ENCODE results near the gene ATG16L1. TPM values are rescaled to one million over a fixed set of nuclear protein-coding genes. Genes with fewer than 3 reads are reported as not detected.

Gene ATG16L1
- polyA plus RNA-seq, 3 donors, result 3.3 to 22.9 (median 4.3) TPM

- TF ChIP-seq CTCF (IDR thresholded peaks at IDR 0.05), result no peak
- Histone ChIP-seq H2AFZ (ENCODE audit: insufficient read depth, low read depth, low read length, poor library complexity, severe bottlenecking) (no peak overlapping the region), H3K9me3 (replicated peaks in 1 of 2; ENCODE audit: control insufficient read depth in 1 of 2, insufficient read depth in 1 of 2, low read length in 2 of 2) (no peaks in the 10 kb centered on the region), H3K27ac (ENCODE audit: low read depth in 1 of 2, low read length in 2 of 2) (no peak overlapping the region), H3K4me2 (replicated peaks; ENCODE audit: extremely low read depth, low read length, poor library complexity, severe bottlenecking) (no peak overlapping the region), H3K27me3 (ENCODE audit: control insufficient read depth in 2 of 2, insufficient read depth in 2 of 2, low read length in 2 of 2) (no peaks in the 10 kb centered on the region), H3K9ac (ENCODE audit: insufficient read depth, low read length, poor library complexity, severe bottlenecking) (no peak overlapping the region), H3K36me3 (replicated peaks in 1 of 2; ENCODE audit: control insufficient read depth in 1 of 2, insufficient read depth in 2 of 2, low read length in 2 of 2) (peaks cover 6 to 12% of the 10 kb centered on the region in 2 donors), H3K4me1 (ENCODE audit: control insufficient read depth in 1 of 2, insufficient read depth in 2 of 2, low read length in 2 of 2) (no peaks in the 10 kb centered on the region), H3K79me2 (ENCODE audit: insufficient read depth, low read length) (no peaks in the 10 kb centered on the region), H4K20me1 (ENCODE audit: insufficient read depth, low read length) (no peaks in the 10 kb centered on the region), H3K4me3 (replicated peaks in 1 of 3; ENCODE audit: low read depth in 2 of 3, low read length in 3 of 3) (no peak overlapping the region)
- Mint-ChIP-seq H3K4me3 (no peak overlapping the region), H3K27me3 (ENCODE audit: low read depth in 3 of 3) (no peaks in the 10 kb centered on the region), H3K27ac (no peak overlapping the region), H3K36me3 (peaks cover 10 to 15% of the 10 kb centered on the region in 2 donors), H3K4me1 (no peaks in the 10 kb centered on the region), H3K9me3 (no peaks in the 10 kb centered on the region)
- DNase-seq, result no peak
- intact Hi-C loops (cut with micrococcal nuclease), result no loop called here
- WGBS (ENCODE audit: insufficient coverage), result 100% methylated on average over 3 of the region's 4 CpGs
Measured at GRCh38 chr2:233300401-233300800, 48.9 kb downstream of the ATG16L1 start.

- Histone ChIP-seq H3K27ac (ENCODE audit: low read depth in 1 of 2, low read length in 2 of 2) (no peak overlapping the region), H2AFZ (ENCODE audit: insufficient read depth, low read depth, low read length, poor library complexity, severe bottlenecking) (no peak overlapping the region), H3K4me1 (ENCODE audit: control insufficient read depth in 1 of 2, insufficient read depth in 2 of 2, low read length in 2 of 2) (no peaks in the 10 kb centered on the region), H3K4me2 (replicated peaks; ENCODE audit: extremely low read depth, low read length, poor library complexity, severe bottlenecking) (no peak overlapping the region), H3K4me3 (replicated peaks in 1 of 3; ENCODE audit: low read depth in 2 of 3, low read length in 3 of 3) (no peak overlapping the region), H3K9ac (ENCODE audit: insufficient read depth, low read length, poor library complexity, severe bottlenecking) (no peak overlapping the region), H3K36me3 (replicated peaks in 1 of 2; ENCODE audit: control insufficient read depth in 1 of 2, insufficient read depth in 2 of 2, low read length in 2 of 2) (peaks cover 0 to 3% of the 10 kb centered on the region in 2 donors), H3K9me3 (replicated peaks in 1 of 2; ENCODE audit: control insufficient read depth in 1 of 2, insufficient read depth in 1 of 2, low read length in 2 of 2) (no peaks in the 10 kb centered on the region), H3K79me2 (ENCODE audit: insufficient read depth, low read length) (no peaks in the 10 kb centered on the region), H3K27me3 (ENCODE audit: control insufficient read depth in 2 of 2, insufficient read depth in 2 of 2, low read length in 2 of 2) (no peaks in the 10 kb centered on the region), H4K20me1 (ENCODE audit: insufficient read depth, low read length) (no peaks in the 10 kb centered on the region)
- WGBS (ENCODE audit: insufficient coverage), result no CpG with 5 or more reads among the region's 2 CpGs
- no peak for DNase-seq
- intact Hi-C loops (cut with micrococcal nuclease), result no loop called here
- H3K4me1 Mint-ChIP-seq, result no peaks in the 10 kb centered on the region
- no peak overlapping the region for H3K27ac Mint-ChIP-seq
- H3K4me3 Mint-ChIP-seq, result no peak overlapping the region
- H3K27me3 Mint-ChIP-seq (ENCODE audit: low read depth in 3 of 3), result peaks cover 0 to 2% (median 0%) of the 10 kb centered on the region in 3 donors
- no peak for TF ChIP-seq CTCF (IDR thresholded peaks at IDR 0.05)
- no peaks in the 10 kb centered on the region for H3K9me3 Mint-ChIP-seq
- peaks cover 2 to 6% of the 10 kb centered on the region in 2 donors for H3K36me3 Mint-ChIP-seq
Measured at GRCh38 chr2:233301248-233301647, 49.8 kb downstream of the ATG16L1 start.

All from CD14-positive monocyte (primary cell).